Esophagus squamous epithelium (tissue), 5 donors: ENCODE data around the gene PTPN2. TPM values are rescaled to one million over a fixed set of nuclear protein-coding genes. Genes with fewer than 3 reads are reported as not detected.

ENCODE experiments used
- DNase-seq: peaks from one replicate; lab custom pipeline; 2025; lab: John Stamatoyannopoulos, UW
- H3K27ac ChIP-seq, 4 donors: fragments of 200-600 bp; sonication (generic); one replicate each; pipeline ENCODE4 v1.5.1; 2016 to 2019; ENCODE audit warnings: mild to moderate bottlenecking in 1 of 4
- H3K27me3 ChIP-seq, 4 donors: fragments of 200-600 bp; sonication (generic); 1 replicate in 3 of 4; 2 replicates in 1 of 4; pipeline versions ENCODE4 v1.5.1 to v1.6.0; 2017 to 2021; ENCODE audit warnings: antibody characterized with exemption in 1 of 4
- H3K36me3 ChIP-seq, 3 donors: fragments of 200-600 bp; sonication (generic); one replicate each; pipeline ENCODE4 v1.5.1; 2016 to 2019
- H3K4me1 ChIP-seq, 3 donors: fragments of 200-600 bp; sonication (generic); one replicate each; pipeline ENCODE4 v1.5.1; 2017 to 2019
- H3K4me3 ChIP-seq, 4 donors: fragments of 200-600 bp; sonication (generic); 1 replicate in 3 of 4; 2 replicates in 1 of 4; pipeline ENCODE4 v1.5.1; 2016 to 2019; ENCODE audit warnings: mild to moderate bottlenecking in 2 of 4, moderate library complexity in 1 of 4
- H3K9me3 ChIP-seq, 3 donors: fragments of 200-600 bp; sonication (generic); one replicate each; pipeline ENCODE4 v1.5.1; 2016 to 2019
- POLR2A ChIP-seq, 4 donors: fragments of 450-650 bp; IDR thresholded peaks; one replicate each; pipeline ENCODE4 v1.6.1; 2017; ENCODE audit warnings: antibody characterized with exemption in 4 of 4, mild to moderate bottlenecking in 4 of 4, moderate library complexity in 3 of 4
- WGBS, 2 donors: methylation state at CpG; one replicate each; pipeline ENCODE4 v1.1.5; 2018; 5-methylcytosine and 5-hydroxymethylcytosine counted together
- intact Hi-C: fragments of 100-400 bp; cut with DNase I; formaldehyde crosslinking; loops from one replicate; pipeline ENCODE4 v1.15.0; 2022
- total RNA-seq, 4 donors: library from RNA; depleted of rRNA; stranded (reverse); fragments of >200 nt; gene quantifications; one replicate each; pipeline ENCODE4 v1.1.0, GENCODE V29; 2016
- TF ChIP-seq, protein P1 (sequence below), 6 experiments: fragments of 450-650 bp in 4 of 6; fragments of 200-600 bp in 2 of 6; sonication (generic) in 2 of 6; IDR thresholded peaks; one replicate each; pipeline ENCODE4 v1.5.1; 2016 to 2019; ENCODE audit warnings: antibody characterized with exemption in 6 of 6, mild to moderate bottlenecking in 4 of 6, moderate library complexity in 4 of 6
- donor health status: DM: yes; HTN: yes; CAD: no.

Gene PTPN2
- total RNA-seq, 4 donors from 2014 or later: 31.8 to 37.9 (median 33.4) TPM

DNA sequence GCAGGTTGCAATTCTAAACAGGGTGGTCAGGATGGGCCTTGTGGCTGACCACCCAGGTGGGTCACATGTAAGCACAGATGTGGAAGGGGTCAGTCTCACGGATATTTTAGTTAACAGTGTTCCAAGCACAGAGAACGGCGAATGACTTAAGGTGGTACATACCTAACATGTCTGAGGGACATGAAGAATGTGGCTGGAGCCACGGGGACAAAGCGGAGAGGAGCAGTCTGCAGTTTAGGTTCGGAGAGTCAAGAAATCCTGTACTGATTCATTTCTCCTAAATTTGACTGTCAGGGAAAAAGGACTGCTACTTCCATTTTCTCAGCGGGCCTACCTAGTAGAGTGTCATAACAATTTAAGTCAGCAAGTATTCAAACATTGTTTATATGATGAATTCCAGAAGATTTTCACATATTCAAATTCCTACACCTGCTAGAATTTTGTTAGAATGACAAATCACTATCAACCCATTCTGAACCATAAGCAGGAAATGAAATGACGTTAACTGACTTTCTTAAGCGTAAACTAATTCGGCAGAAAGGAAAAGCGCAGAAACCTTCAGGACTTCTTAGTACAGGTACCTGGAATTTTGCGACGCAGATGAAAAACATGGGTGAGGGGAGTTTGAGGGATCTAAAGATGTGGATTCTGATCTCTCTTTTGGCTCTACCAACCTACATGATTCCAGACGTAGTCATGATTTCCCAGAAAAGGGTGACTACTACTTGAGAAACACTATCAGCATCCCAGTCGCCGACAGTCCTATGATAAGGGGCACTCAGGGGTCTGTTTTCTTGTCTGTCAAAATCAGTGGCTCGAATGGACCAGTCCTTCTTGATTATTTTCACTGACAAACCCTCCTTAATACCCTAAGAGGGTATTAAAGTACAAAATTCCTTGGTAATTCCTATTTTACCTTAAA lies 41.3 kb downstream of the PTPN2 start:
- no peaks in the 10 kb centered on the region for H3K27me3 ChIP-seq
- 90 to 91% methylated on average over 17 of the region's 17 CpGs for WGBS, 2 donors
- no peak for DNase-seq
- no peak overlapping the region for H3K4me3 ChIP-seq
- peaks cover 0 to 4% (median 0%) of the 10 kb centered on the region in 3 donors for H3K36me3 ChIP-seq
- TF ChIP-seq, protein P1, sequence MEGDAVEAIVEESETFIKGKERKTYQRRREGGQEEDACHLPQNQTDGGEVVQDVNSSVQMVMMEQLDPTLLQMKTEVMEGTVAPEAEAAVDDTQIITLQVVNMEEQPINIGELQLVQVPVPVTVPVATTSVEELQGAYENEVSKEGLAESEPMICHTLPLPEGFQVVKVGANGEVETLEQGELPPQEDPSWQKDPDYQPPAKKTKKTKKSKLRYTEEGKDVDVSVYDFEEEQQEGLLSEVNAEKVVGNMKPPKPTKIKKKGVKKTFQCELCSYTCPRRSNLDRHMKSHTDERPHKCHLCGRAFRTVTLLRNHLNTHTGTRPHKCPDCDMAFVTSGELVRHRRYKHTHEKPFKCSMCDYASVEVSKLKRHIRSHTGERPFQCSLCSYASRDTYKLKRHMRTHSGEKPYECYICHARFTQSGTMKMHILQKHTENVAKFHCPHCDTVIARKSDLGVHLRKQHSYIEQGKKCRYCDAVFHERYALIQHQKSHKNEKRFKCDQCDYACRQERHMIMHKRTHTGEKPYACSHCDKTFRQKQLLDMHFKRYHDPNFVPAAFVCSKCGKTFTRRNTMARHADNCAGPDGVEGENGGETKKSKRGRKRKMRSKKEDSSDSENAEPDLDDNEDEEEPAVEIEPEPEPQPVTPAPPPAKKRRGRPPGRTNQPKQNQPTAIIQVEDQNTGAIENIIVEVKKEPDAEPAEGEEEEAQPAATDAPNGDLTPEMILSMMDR (IDR thresholded peaks at IDR 0.05): no peak
- no peak for TF ChIP-seq POLR2A (IDR thresholded peaks at IDR 0.05)
- intact Hi-C loops: no loop called here
- no peaks in the 10 kb centered on the region for H3K9me3 ChIP-seq
- no peak overlapping the region for H3K27ac ChIP-seq
- peaks cover 0 to 25% (median 13%) of the 10 kb centered on the region in 3 donors for H3K4me1 ChIP-seq

DNA sequence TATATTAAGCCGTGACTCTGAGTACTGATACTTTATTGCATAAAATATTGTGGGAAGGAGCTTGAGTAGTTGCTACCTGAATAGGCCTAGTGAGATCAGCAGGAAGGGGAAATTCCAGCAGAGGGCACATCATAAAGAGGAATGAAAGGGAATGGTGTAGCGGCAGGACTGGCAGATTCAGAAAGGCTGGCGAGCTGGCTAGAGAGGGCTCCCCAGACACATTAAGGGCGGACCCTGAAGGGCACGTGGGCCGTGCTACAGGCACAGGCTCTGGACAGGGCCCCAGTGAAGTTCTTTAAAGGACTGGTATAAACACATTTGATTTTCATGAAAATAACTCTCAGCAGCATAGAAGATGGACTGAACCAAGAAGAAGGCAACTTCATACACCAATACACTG lies 43.0 kb downstream of the PTPN2 start:
- no peak overlapping the region for H3K4me3 ChIP-seq
- no peak for DNase-seq
- H3K9me3 ChIP-seq: no peaks in the 10 kb centered on the region
- H3K36me3 ChIP-seq: peaks cover 0 to 9% (median 0%) of the 10 kb centered on the region in 3 donors
- peaks cover 0 to 32% (median 15%) of the 10 kb centered on the region in 3 donors for H3K4me1 ChIP-seq
- 89 to 92% methylated on average over 6 of the region's 6 CpGs for WGBS, 2 donors
- H3K27me3 ChIP-seq: no peaks in the 10 kb centered on the region
- intact Hi-C loops: no loop called here
- peak overlapping the region in 1 of 4 donors; percentile 77 for H3K27ac ChIP-seq
- no peak for TF ChIP-seq POLR2A (IDR thresholded peaks at IDR 0.05)
- TF ChIP-seq, protein P1 (IDR thresholded peaks at IDR 0.05): no peak

DNA sequence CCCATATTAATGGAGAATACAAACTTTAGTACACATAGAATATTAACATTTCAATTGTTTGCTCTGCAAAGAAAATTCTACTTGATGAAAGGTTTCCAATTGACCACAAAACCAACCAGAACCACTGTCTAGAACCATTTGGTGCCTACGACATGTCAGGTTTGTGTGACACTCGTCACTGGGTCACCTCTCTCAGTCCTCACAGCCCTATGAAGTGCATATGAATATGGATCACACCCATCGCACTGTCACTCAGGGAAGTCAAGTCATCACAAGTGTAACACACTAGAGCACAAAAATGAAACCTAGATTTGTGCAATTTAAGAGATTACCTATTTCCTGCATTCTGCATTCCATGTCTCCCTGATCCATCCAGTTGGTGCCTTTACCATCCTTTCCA lies 43.7 kb downstream of the PTPN2 start:
- H3K4me1 ChIP-seq: peaks cover 0 to 32% (median 15%) of the 10 kb centered on the region in 3 donors
- H3K36me3 ChIP-seq: peaks cover 0 to 16% (median 0%) of the 10 kb centered on the region in 3 donors
- no peaks in the 10 kb centered on the region for H3K27me3 ChIP-seq
- intact Hi-C loops: no loop called here
- DNase-seq: no peak
- TF ChIP-seq, protein P1 (IDR thresholded peaks at IDR 0.05): no peak
- no peak for TF ChIP-seq POLR2A (IDR thresholded peaks at IDR 0.05)
- no peaks in the 10 kb centered on the region for H3K9me3 ChIP-seq
- H3K27ac ChIP-seq: peak overlapping the region; percentile 0 to 79 (median 68)
- no peak overlapping the region for H3K4me3 ChIP-seq
- WGBS, 2 donors: 70 to 89% methylated on average over 3 of the region's 3 CpGs

DNA sequence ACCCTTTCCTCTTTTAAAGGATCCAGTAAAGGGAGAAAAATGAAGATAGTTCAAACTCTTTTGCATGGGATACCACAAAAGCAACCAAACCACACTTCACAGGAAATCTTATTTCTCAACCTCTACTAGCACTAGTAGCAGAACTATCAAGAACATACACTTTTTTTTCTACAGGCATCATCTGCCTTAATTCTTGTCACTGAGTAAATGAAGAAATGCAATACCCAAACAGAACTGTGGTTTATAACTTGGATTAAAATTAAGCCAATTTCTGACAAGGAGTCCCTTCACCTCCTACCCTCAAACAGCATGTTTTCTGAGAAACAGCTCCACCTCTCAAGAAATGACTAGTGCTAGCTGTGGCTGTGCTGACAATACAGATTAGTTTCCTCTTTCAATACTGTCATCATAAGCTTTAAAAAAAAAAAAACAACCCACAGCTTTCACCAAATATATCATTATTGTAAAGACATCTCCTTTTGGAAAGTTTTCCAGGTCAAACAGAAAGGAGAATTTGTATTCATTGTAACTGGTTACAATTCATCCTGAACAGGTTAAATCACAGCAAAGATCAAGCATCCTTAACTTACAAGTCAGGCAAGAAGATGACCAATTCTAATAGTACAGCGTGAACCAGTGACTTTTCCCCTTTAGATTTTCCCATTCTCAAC lies 44.4 kb downstream of the PTPN2 start:
- no peak for DNase-seq
- TF ChIP-seq, protein P1 (IDR thresholded peaks at IDR 0.05): no peak
- no peak for TF ChIP-seq POLR2A (IDR thresholded peaks at IDR 0.05)
- intact Hi-C loops: no loop called here
- WGBS, 2 donors: 75 to 78% methylated on average over 1 of the region's 1 CpG
- no peaks in the 10 kb centered on the region for H3K27me3 ChIP-seq
- peaks cover 0 to 32% (median 15%) of the 10 kb centered on the region in 3 donors for H3K4me1 ChIP-seq
- peaks cover 0 to 23% (median 0%) of the 10 kb centered on the region in 3 donors for H3K36me3 ChIP-seq
- peak overlapping the region in 1 of 4 donors; percentile 10 for H3K4me3 ChIP-seq
- no peaks in the 10 kb centered on the region for H3K9me3 ChIP-seq
- peak overlapping the region; percentile 44 to 79 (median 68) for H3K27ac ChIP-seq
